PC-3 (cell line): ENCODE results near the gene KLHL7.

Experiments
- CTCF ChIP-seq: fragments of 300-600 bp; sonication (generic); conservative IDR thresholded peaks from 2 replicates; pipeline ENCODE4 v1.5.1; 2017; ENCODE audit warnings: antibody characterized with exemption, low read depth, mild to moderate bottlenecking, low read length
- EZH2 ChIP-seq: fragments of 300-600 bp; sonication (generic); IDR thresholded peaks from one replicate; pipeline ENCODE4 v1.6.1; 2017; ENCODE audit warnings: antibody characterized with exemption, mild to moderate bottlenecking, low read length; ENCODE audit not compliant: unreplicated experiment
- EZH2phosphoT487 ChIP-seq: fragments of 300-600 bp; sonication (generic); IDR thresholded peaks from 2 replicates; pipeline ENCODE4 v1.6.1; 2018; ENCODE audit warnings: mild to moderate bottlenecking, antibody characterized with exemption, low read length, borderline replicate concordance

DNA sequence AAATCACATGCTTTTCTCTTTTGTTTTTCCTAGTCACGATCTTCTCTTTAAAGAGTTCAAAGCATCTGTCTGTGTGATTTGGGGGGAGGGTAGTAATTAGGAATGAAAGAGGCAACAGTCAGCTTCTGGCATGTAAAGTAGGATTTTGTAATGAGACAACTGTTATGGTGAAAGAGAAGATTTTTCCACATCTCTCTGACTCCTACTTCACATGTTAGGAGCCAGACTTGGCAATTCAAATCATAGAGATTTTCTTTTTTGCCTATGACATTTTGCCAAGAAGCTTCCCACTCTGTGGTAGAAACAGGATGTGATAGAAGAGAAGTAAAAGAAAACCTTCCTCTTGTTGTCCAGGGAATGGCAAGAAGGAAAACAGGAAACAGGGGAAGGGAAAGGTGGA lies 38.3 kb upstream of the KLHL7 start:
- TF ChIP-seq EZH2phosphoT487: no peak
- TF ChIP-seq CTCF: no peak
- TF ChIP-seq EZH2: no peak
